Breast epithelium (tissue), 3 donors: Measurements from ENCODE around the gene SLC30A3.

Experiments used
- CTCF ChIP-seq, 3 donors: fragments of 450-650 bp; IDR thresholded peaks; one replicate each; pipeline ENCODE4 v1.5.1; 2016 to 2017; ENCODE audit warnings: antibody characterized with exemption in 3 of 3, mild to moderate bottlenecking in 3 of 3, moderate library complexity in 3 of 3
- POLR2A ChIP-seq: fragments of 450-650 bp; IDR thresholded peaks from one replicate; pipeline ENCODE4 v1.6.1; 2016; ENCODE audit warnings: antibody characterized with exemption, mild to moderate bottlenecking, moderate library complexity
- POLR2AphosphoS5 ChIP-seq, 3 donors: sonication (generic); formaldehyde crosslinking; IDR thresholded peaks; one replicate each; pipeline ENCODE4 v1.6.1; 2017; ENCODE audit warnings: antibody characterized with exemption in 3 of 3

- TF ChIP-seq CTCF (IDR thresholded peaks at IDR 0.05) (no peak), POLR2A (no peak), POLR2AphosphoS5 (IDR thresholded peaks at IDR 0.05) (no peak)
These were observed 41.7 kb downstream of the SLC30A3 start for GRCh38 chr2:27221166-27221565.
